Natural killer cell (primary cell): ENCODE measurements around the gene COTL1. TPM values are rescaled to one million over a fixed set of nuclear protein-coding genes. Genes with fewer than 3 reads are reported as not detected.

Source experiments
- ATAC-seq, 3 donors: fragments of 150-1000 bp in 2 of 3; fragments of 200-7000 bp in 1 of 3; cut with Tn5 transposase; 1 replicate in 1 of 3; 2 replicates in 2 of 3; pipeline ENCODE4 v1.10.0; 2021; ENCODE audit warnings: mild to moderate bottlenecking in 2 of 3, moderate library complexity in 2 of 3
- DNase-seq, 2 donors: peaks; one replicate each; pipeline versions ENCODE4 v3.0.0 to v3.0.0-alpha.2; 2013 to 2021; ENCODE audit warnings: mixed read lengths in 1 of 2
- H3K27ac ChIP-seq: one replicate; pipeline ENCODE4 v1.5.1; 2013; ENCODE audit warnings: mild to moderate bottlenecking, low read length
- H3K27me3 ChIP-seq: one replicate; pipeline ENCODE4 v1.6.1; 2013; ENCODE audit warnings: low read length; ENCODE audit not compliant: control insufficient read depth, insufficient read depth
- H3K36me3 ChIP-seq: one replicate; pipeline ENCODE4 v1.6.1; 2013; ENCODE audit warnings: low read length; ENCODE audit not compliant: control insufficient read depth, insufficient read depth
- H3K4me1 ChIP-seq: one replicate; pipeline ENCODE4 v1.6.1; 2013; ENCODE audit warnings: low read length; ENCODE audit not compliant: control insufficient read depth, insufficient read depth
- H3K4me3 ChIP-seq: one replicate; pipeline ENCODE4 v1.5.1; 2013; ENCODE audit warnings: low read length
- H3K9me3 ChIP-seq: one replicate; pipeline ENCODE4 v1.6.1; 2013; ENCODE audit warnings: low read length; ENCODE audit not compliant: control insufficient read depth, insufficient read depth
- H3K27ac Mint-ChIP-seq, 2 donors: one replicate each; pipeline ENCODE4 v1.8.0; 2022; ENCODE audit warnings: mild to moderate bottlenecking in 2 of 2, mixed read lengths in 2 of 2, moderate library complexity in 1 of 2
- H3K27me3 Mint-ChIP-seq, 2 donors: one replicate each; pipeline ENCODE4 v1.8.0; 2022; ENCODE audit warnings: low read depth in 2 of 2, mixed read lengths in 2 of 2
- H3K36me3 Mint-ChIP-seq: one replicate; pipeline ENCODE4 v1.8.0; 2022; ENCODE audit warnings: mixed read lengths
- H3K4me1 Mint-ChIP-seq, 2 donors: one replicate each; pipeline ENCODE4 v1.8.0; 2022; ENCODE audit warnings: mixed read lengths in 2 of 2
- H3K4me3 Mint-ChIP-seq: one replicate; pipeline ENCODE4 v1.8.0; 2022; ENCODE audit warnings: mild to moderate bottlenecking, moderate library complexity, mixed read lengths
- H3K9me3 Mint-ChIP-seq, 2 donors: one replicate each; pipeline ENCODE4 v1.8.0; 2022; ENCODE audit warnings: mixed read lengths in 2 of 2
- WGBS: methylation state at CpG from one replicate; pipeline ENCODE4 v1.1.7; 2013; ENCODE audit warnings: missing lambda C conversion rate; ENCODE audit not compliant: insufficient coverage; 5-methylcytosine and 5-hydroxymethylcytosine counted together
- intact Hi-C: fragments of 100-400 bp; cut with micrococcal nuclease; formaldehyde crosslinking; loops from one replicate; pipeline ENCODE4 v1.14.2; 2022
- total RNA-seq, 4 donors: library from RNA; stranded (reverse); fragments of 120-200 nt in 1 of 4; gene quantifications; one replicate each; pipeline versions ENCODE4 v1.2.3 to v1.2.4, GENCODE V29; 2013 to 2022
- TF ChIP-seq, protein P1 (sequence below): fragments of 200-600 bp; IDR thresholded peaks from one replicate; pipeline ENCODE4 v1.8.0; 2022; ENCODE audit warnings: antibody characterized with exemption

COTL1 gene
- total RNA-seq, 3 donors from 2014 or later (not counting 1 experiment from before 2014, with no cell fraction given) = 43.7 to 187 (median 116) TPM

DNA sequence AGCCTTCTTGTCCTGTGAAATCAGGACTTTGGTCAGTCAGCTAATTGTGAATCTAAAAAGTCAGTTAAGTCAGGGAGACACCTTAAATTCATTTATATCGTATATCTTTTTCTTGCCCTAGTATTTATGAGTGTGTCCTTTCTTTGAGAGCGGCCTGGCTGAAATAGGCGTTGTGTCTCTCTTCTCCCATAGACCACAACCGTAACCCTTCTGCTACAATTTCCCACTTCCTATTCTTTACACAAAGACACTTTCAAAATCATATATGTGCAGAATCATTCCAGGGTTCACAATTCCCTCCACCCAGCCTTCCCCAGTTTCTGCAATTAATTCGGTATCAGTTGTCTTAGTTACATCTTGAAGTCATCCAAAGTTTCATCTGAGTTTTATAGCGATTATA, 14.0 kb upstream of the COTL1 start:
- DNase-seq (no peak), ATAC-seq (no peak)
- H3K9me3 ChIP-seq = no peaks in the 10 kb centered on the region
- peaks cover 0 to 4% of the 10 kb centered on the region in 2 donors for H3K27me3 Mint-ChIP-seq
- H3K36me3 Mint-ChIP-seq = no peaks in the 10 kb centered on the region
- H3K4me1 Mint-ChIP-seq = peaks cover 15 to 18% of the 10 kb centered on the region in 2 donors
- peaks cover 27% of the 10 kb centered on the region for H3K4me1 ChIP-seq
- no peak overlapping the region for H3K27ac Mint-ChIP-seq
- H3K27me3 ChIP-seq = no peaks in the 10 kb centered on the region
- TF ChIP-seq, protein P1, sequence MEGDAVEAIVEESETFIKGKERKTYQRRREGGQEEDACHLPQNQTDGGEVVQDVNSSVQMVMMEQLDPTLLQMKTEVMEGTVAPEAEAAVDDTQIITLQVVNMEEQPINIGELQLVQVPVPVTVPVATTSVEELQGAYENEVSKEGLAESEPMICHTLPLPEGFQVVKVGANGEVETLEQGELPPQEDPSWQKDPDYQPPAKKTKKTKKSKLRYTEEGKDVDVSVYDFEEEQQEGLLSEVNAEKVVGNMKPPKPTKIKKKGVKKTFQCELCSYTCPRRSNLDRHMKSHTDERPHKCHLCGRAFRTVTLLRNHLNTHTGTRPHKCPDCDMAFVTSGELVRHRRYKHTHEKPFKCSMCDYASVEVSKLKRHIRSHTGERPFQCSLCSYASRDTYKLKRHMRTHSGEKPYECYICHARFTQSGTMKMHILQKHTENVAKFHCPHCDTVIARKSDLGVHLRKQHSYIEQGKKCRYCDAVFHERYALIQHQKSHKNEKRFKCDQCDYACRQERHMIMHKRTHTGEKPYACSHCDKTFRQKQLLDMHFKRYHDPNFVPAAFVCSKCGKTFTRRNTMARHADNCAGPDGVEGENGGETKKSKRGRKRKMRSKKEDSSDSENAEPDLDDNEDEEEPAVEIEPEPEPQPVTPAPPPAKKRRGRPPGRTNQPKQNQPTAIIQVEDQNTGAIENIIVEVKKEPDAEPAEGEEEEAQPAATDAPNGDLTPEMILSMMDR = no peak
- H3K36me3 ChIP-seq = no peaks in the 10 kb centered on the region
- H3K27ac ChIP-seq = no peak overlapping the region
- H3K4me3 ChIP-seq = no peak overlapping the region
- H3K4me3 Mint-ChIP-seq = peak overlapping the region; percentile 22
- no peaks in the 10 kb centered on the region for H3K9me3 Mint-ChIP-seq
- intact Hi-C loops = no loop called here
- 56% methylated on average over 5 of the region's 6 CpGs for WGBS

DNA sequence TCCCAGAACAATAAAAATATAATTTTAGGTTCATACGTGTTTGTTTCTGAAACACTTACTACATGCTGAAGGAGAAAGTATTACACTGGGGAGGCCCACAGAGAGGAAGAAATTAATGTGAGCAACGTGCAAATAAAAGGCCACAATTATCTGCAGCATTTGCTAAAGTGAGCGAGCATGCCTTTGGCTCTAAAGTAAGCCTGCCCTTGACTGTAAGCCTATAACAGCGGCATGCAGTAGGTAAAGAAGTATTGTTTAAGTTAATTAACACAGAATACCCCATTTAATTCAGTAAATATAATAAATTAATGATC, 13.2 kb upstream of the COTL1 start:
- ATAC-seq (no peak), DNase-seq (no peak)
- H3K27me3 ChIP-seq = no peaks in the 10 kb centered on the region
- H3K4me1 ChIP-seq = peaks cover 27% of the 10 kb centered on the region
- Mint-ChIP-seq H3K27ac (peak overlapping the region in 1 of 2 donors; percentile 12), H3K4me3 (peak overlapping the region; percentile 67), H3K36me3 (no peaks in the 10 kb centered on the region), H3K9me3 (no peaks in the 10 kb centered on the region), H3K27me3 (peaks cover 0 to 4% of the 10 kb centered on the region in 2 donors), H3K4me1 (peaks cover 15 to 18% of the 10 kb centered on the region in 2 donors)
- TF ChIP-seq, protein P1 = no peak
- no peak overlapping the region for H3K4me3 ChIP-seq
- no peaks in the 10 kb centered on the region for H3K36me3 ChIP-seq
- H3K9me3 ChIP-seq = no peaks in the 10 kb centered on the region
- no peak overlapping the region for H3K27ac ChIP-seq
- WGBS = 32% methylated on average over 3 of the region's 4 CpGs
- intact Hi-C loops = no loop called here

DNA sequence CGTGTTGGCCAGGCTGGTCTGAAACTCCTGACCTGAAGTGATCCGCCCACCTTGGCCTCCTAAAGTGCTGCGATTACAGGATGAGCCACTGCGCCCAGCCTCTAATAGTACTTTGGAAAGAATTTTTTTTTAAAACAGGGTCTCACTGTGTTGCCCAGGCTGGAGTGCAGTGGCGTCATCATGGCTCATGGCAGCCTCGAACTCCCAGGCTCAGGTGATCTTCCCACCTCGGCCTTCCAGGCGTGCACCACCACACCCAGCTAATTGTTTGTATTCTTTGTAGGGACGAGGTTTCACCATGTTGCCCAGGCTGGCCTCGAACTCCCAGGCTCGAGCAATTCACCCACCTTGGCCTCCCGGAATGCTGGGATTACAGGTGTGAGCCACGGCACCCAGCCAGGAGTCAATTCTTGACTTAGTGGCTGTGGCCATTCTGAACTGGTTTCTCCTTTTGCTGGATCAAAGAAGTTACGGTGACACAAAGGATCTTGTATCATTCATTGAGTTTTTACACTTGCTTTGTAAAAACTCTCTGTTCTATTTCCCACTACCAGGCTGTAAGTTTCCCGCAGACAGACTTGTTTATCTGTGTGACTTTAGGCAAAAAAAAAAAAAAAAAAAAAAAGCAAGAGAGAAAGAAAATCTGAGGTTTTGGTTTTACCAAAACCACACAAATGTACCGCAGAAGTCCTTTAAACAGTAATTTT, 12.7 kb upstream of the COTL1 start:
- Mint-ChIP-seq H3K27ac (peak overlapping the region in 1 of 2 donors; percentile 12), H3K36me3 (no peaks in the 10 kb centered on the region), H3K4me3 (peak overlapping the region; percentile 67), H3K9me3 (no peaks in the 10 kb centered on the region), H3K27me3 (peaks cover 0 to 4% of the 10 kb centered on the region in 2 donors), H3K4me1 (peaks cover 15 to 18% of the 10 kb centered on the region in 2 donors)
- DNase-seq (peak in 1 of 2 donors; percentile 46), ATAC-seq (no peak)
- H3K36me3 ChIP-seq = no peaks in the 10 kb centered on the region
- no peaks in the 10 kb centered on the region for H3K9me3 ChIP-seq
- H3K27ac ChIP-seq = no peak overlapping the region
- H3K27me3 ChIP-seq = no peaks in the 10 kb centered on the region
- no peak overlapping the region for H3K4me3 ChIP-seq
- intact Hi-C loops = no loop called here
- H3K4me1 ChIP-seq = peaks cover 27% of the 10 kb centered on the region
- TF ChIP-seq, protein P1 = no peak
- 88% methylated on average over 14 of the region's 16 CpGs for WGBS

DNA sequence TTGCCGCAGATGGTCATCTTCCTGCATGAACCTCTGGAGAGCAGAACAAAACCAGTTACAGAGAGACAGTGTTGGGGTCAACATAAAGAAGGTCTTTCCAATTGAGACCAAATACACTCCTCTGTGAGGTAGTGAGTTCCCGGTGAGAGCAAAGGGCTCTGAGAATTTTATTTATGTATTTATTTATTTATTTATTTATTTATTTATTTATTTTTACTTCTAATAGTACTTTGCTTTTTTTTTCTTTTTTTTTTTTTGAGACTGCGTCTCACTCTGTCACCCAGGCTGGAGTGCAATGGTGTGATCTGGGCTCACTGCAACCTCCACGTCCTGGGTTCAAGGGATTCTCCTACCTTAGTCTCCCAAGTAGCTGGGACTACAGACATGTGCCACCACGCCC, 12.1 kb upstream of the COTL1 start:
- ATAC-seq = no peak
- no peaks in the 10 kb centered on the region for H3K36me3 ChIP-seq
- no peak overlapping the region for H3K4me3 ChIP-seq
- Mint-ChIP-seq H3K27me3 (peaks cover 0 to 4% of the 10 kb centered on the region in 2 donors), H3K27ac (no peak overlapping the region), H3K36me3 (no peaks in the 10 kb centered on the region), H3K9me3 (no peaks in the 10 kb centered on the region), H3K4me1 (peaks cover 15 to 18% of the 10 kb centered on the region in 2 donors), H3K4me3 (no peak overlapping the region)
- H3K27ac ChIP-seq = no peak overlapping the region
- WGBS = 98% methylated on average over 4 of the region's 5 CpGs
- TF ChIP-seq, protein P1 = no peak
- no peaks in the 10 kb centered on the region for H3K27me3 ChIP-seq
- peaks cover 27% of the 10 kb centered on the region for H3K4me1 ChIP-seq
- intact Hi-C loops = no loop called here
- DNase-seq = no peak
- H3K9me3 ChIP-seq = no peaks in the 10 kb centered on the region
